ENCODE measurements around the gene LTN1.
"Not testable (repeated sequence)": the region's sequence is repeated elsewhere in the genome, so short reads cannot be mapped to it uniquely, and the experiment has no call there.

Gene LTN1

DNA sequence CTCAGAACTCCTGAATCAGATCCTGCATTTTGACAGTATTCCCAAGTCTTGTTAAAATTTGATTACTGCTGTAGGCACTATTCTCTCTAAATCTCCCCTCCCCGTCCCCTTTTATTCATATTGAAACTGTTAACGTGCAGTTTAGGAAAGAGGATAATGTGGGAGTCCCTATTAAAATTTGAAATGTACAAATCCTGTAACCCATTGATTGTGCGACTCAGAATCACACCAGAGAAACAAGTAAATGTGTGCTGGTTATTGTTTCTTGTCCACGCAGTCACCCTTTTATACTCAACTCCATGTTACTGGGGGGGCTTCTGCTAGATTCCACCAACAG lies 584 bp upstream of the LTN1 start:
- Histone ChIP-seq H3K27me3 (ENCODE audit: control insufficient read depth, low read length) (no peaks in the 10 kb centered on the region), H3F3A (ENCODE audit: control insufficient read depth, insufficient read depth) (peaks cover 7% of the 10 kb centered on the region), H3K36me3 (ENCODE audit: control insufficient read depth, low read length) (peaks cover 10% of the 10 kb centered on the region; the same call in 1 of the 2 replicates), H3K4me3 (ENCODE audit: low read length) (peak overlapping the region; percentile 86), H3K9me3 (ENCODE audit: control insufficient read depth, insufficient read depth, low read length) (no peaks in the 10 kb centered on the region), H4K20me1 (ENCODE audit: control insufficient read depth, insufficient read depth, low read depth, low read length) (no peaks in the 10 kb centered on the region), H3K4me2 (ENCODE audit: low read length) (peak overlapping the region; percentile 79), H3K9me2 (replicated peaks; ENCODE audit: control insufficient read depth, low read length) (no peaks in the 10 kb centered on the region), H3K4me1 (ENCODE audit: control insufficient read depth, low read length) (peaks cover 23% of the 10 kb centered on the region), H3K27ac (ENCODE audit: low read depth, low read length) (peak overlapping the region; percentile 81), H3K79me2 (ENCODE audit: control insufficient read depth, low read length) (peaks cover 40% of the 10 kb centered on the region)
- no peak for TF ChIP-seq EZH2phosphoT487 (IDR thresholded peaks at IDR 0.05; ENCODE audit: borderline replicate concordance, low read length)
- TF ChIP-seq, protein P1, sequence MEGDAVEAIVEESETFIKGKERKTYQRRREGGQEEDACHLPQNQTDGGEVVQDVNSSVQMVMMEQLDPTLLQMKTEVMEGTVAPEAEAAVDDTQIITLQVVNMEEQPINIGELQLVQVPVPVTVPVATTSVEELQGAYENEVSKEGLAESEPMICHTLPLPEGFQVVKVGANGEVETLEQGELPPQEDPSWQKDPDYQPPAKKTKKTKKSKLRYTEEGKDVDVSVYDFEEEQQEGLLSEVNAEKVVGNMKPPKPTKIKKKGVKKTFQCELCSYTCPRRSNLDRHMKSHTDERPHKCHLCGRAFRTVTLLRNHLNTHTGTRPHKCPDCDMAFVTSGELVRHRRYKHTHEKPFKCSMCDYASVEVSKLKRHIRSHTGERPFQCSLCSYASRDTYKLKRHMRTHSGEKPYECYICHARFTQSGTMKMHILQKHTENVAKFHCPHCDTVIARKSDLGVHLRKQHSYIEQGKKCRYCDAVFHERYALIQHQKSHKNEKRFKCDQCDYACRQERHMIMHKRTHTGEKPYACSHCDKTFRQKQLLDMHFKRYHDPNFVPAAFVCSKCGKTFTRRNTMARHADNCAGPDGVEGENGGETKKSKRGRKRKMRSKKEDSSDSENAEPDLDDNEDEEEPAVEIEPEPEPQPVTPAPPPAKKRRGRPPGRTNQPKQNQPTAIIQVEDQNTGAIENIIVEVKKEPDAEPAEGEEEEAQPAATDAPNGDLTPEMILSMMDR (IDR thresholded peaks at IDR 0.05; ENCODE audit: low read depth, low read length, poor library complexity, severe bottlenecking): no peak

DNA sequence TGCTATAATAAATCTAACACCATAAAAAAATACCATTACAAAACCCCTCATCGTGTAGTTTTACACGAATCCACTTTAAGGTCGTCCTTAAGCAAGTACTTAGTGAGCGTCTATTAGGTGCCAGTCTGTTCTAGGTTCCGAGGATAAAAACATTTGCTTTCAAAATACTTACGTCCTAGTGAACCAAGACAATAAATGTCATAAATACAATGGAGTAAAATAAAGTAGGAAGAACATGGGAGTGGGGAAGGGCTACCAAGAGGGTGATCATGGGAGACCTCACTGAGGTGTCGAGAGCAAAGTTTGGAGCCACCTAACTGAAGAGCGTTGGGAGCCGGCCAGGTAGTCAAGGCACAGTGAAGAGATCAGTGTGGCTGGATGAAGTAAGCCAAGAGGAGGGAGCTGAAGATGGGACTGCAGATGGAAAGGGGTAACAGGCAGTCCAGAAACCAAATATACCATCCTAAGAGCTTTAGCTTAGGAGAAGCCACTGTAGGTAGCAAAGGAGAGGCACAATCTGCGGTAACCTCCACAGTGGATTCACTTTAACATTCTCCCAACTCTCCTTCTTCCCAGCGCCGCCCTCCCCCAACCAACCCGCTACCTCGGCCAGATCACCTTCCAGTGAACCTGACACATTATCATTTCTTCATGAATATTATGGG lies 684 bp downstream of the LTN1 start:
- Histone ChIP-seq H3K27ac (ENCODE audit: low read depth, low read length) (peak overlapping the region; percentile 81), H3K4me3 (ENCODE audit: low read length) (peak overlapping the region; percentile 86), H3K27me3 (ENCODE audit: control insufficient read depth, low read length) (no peaks in the 10 kb centered on the region), H3K4me1 (ENCODE audit: control insufficient read depth, low read length) (peaks cover 23% of the 10 kb centered on the region), H3K9me3 (ENCODE audit: control insufficient read depth, insufficient read depth, low read length) (no peaks in the 10 kb centered on the region), H3K9me2 (replicated peaks; ENCODE audit: control insufficient read depth, low read length) (no peaks in the 10 kb centered on the region), H4K20me1 (ENCODE audit: control insufficient read depth, insufficient read depth, low read depth, low read length) (no peaks in the 10 kb centered on the region), H3K79me2 (ENCODE audit: control insufficient read depth, low read length) (peaks cover 51% of the 10 kb centered on the region), H3K36me3 (ENCODE audit: control insufficient read depth, low read length) (peaks cover 10% of the 10 kb centered on the region; the same call in 1 of the 2 replicates), H3K4me2 (ENCODE audit: low read length) (peak overlapping the region; percentile 79), H3F3A (ENCODE audit: control insufficient read depth, insufficient read depth) (peaks cover 7% of the 10 kb centered on the region)
- no peak for TF ChIP-seq EZH2phosphoT487 (IDR thresholded peaks at IDR 0.05; ENCODE audit: borderline replicate concordance, low read length)
- TF ChIP-seq, protein P1 (IDR thresholded peaks at IDR 0.05; ENCODE audit: low read depth, low read length, poor library complexity, severe bottlenecking): no peak

DNA sequence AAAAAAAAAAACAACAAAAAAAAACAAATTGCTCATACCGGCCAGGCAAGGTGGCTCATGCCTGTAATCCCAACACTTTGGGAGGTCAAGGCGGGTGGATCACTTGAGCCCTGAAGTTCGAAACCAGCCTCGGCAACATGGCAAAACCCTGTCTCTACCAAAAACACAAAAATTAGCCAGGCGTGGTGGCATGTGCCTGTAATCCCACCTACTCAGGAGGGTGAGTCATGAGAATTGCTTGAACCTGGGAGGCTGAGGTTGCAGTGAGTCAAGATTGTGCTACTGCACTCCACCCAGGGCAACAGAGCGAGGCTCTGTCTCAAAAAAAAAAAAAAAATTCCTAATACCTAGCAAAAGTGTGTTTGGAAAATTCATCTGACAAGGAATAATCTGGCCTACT lies 4.5 kb downstream of the LTN1 start:
- H3K36me3 ChIP-seq (ENCODE audit: control insufficient read depth, low read length): peaks cover 38% of the 10 kb centered on the region
- not testable (repeated sequence) for H3K27ac ChIP-seq (ENCODE audit: low read depth, low read length); H3K9me2 ChIP-seq (replicated peaks; ENCODE audit: control insufficient read depth, low read length); H3K9me3 ChIP-seq (ENCODE audit: control insufficient read depth, insufficient read depth, low read length); H4K20me1 ChIP-seq (ENCODE audit: control insufficient read depth, insufficient read depth, low read depth, low read length); H3K4me3 ChIP-seq (ENCODE audit: low read length); H3K27me3 ChIP-seq (ENCODE audit: control insufficient read depth, low read length); H3K4me2 ChIP-seq (ENCODE audit: low read length)
- peaks cover 54% of the 10 kb centered on the region for H3K79me2 ChIP-seq (ENCODE audit: control insufficient read depth, low read length)
- H3F3A ChIP-seq (ENCODE audit: control insufficient read depth, insufficient read depth): peaks cover 11% of the 10 kb centered on the region
- H3K4me1 ChIP-seq (ENCODE audit: control insufficient read depth, low read length): peaks cover 16% of the 10 kb centered on the region

DNA sequence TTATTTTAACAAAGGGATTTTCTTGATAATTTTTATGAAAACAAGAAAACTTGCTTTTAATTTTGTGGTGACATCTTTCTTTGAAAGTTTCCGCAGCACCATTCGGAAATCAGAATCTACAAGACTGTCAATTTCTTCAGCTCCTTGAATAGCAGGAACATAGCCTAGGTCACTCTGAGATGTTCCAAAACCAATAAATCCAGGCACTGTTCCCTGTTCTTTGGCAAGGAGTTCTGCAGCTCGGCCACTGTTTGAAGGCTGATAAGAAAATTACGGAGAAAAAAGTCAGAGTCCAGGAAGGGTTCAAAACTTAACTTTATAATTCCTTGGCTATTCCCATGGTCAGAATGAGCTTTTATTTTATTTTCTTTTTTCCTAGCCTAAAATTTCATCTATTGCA lies 6.0 kb downstream of the LTN1 start:
- Histone ChIP-seq H3K27me3 (ENCODE audit: control insufficient read depth, low read length) (no peaks in the 10 kb centered on the region), H3K4me1 (ENCODE audit: control insufficient read depth, low read length) (peaks cover 12% of the 10 kb centered on the region), H3F3A (ENCODE audit: control insufficient read depth, insufficient read depth) (peaks cover 4% of the 10 kb centered on the region; the same call in 1 of the 2 replicates), H3K79me2 (ENCODE audit: control insufficient read depth, low read length) (peaks cover 47% of the 10 kb centered on the region), H3K27ac (ENCODE audit: low read depth, low read length) (no peak overlapping the region), H3K9me3 (ENCODE audit: control insufficient read depth, insufficient read depth, low read length) (no peaks in the 10 kb centered on the region), H3K36me3 (ENCODE audit: control insufficient read depth, low read length) (peaks cover 46% of the 10 kb centered on the region), H3K9me2 (replicated peaks; ENCODE audit: control insufficient read depth, low read length) (no peaks in the 10 kb centered on the region), H3K4me2 (ENCODE audit: low read length) (no peak overlapping the region), H3K4me3 (ENCODE audit: low read length) (no peak overlapping the region), H4K20me1 (ENCODE audit: control insufficient read depth, insufficient read depth, low read depth, low read length) (no peaks in the 10 kb centered on the region)
- TF ChIP-seq, protein P1 (IDR thresholded peaks at IDR 0.05; ENCODE audit: low read depth, low read length, poor library complexity, severe bottlenecking): no peak
- no peak for TF ChIP-seq EZH2phosphoT487 (IDR thresholded peaks at IDR 0.05; ENCODE audit: borderline replicate concordance, low read length)
